ENCODE results near the gene ERP29.

GRCh38 chr12:111997300-111997699 is 15.9 kb upstream of the ERP29 start:
- TF ChIP-seq CTCF (IDR thresholded peaks at IDR 0.05) (no peak), POLR2A (IDR thresholded peaks at IDR 0.05; ENCODE audit: low read depth) (no peak), POLR2AphosphoS5 (IDR thresholded peaks at IDR 0.05) (no peak), EP300 (IDR thresholded peaks at IDR 0.05) (no peak)
